HG03066 (cell line): ENCODE data around the gene ADCY3.
"Not testable (repeated sequence)": the region's sequence is repeated elsewhere in the genome, so short reads cannot be mapped to it uniquely, and the experiment has no call there.

ENCODE experiments used
- ATAC-seq: cut with Tn5 transposase; IDR thresholded peaks from one replicate; pipeline ENCODE4 v1.9.1; 2021; ENCODE audit warnings: low read depth; ENCODE audit not compliant: unreplicated experiment

ADCY3 gene

DNA sequence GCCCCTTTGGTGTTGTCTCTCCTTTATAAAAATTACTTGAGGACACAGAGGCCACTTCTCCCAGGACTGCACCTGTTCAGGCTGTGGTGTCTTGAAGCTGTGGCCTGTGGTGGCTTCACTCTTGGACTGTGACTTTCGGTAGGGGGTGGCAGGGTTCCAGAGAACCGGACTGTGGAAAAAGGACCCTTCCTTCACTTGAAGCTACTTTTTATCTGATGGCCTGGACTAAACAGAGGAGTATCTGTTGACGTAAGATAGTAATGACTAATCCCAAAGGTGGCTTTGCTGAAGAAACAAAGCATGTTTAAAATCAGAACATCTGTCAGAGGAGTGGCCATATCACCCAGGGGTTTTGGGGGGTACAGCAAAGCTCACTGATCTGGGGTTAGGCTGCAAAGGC lies 66.0 kb downstream of the ADCY3 start:
- no peak for ATAC-seq

DNA sequence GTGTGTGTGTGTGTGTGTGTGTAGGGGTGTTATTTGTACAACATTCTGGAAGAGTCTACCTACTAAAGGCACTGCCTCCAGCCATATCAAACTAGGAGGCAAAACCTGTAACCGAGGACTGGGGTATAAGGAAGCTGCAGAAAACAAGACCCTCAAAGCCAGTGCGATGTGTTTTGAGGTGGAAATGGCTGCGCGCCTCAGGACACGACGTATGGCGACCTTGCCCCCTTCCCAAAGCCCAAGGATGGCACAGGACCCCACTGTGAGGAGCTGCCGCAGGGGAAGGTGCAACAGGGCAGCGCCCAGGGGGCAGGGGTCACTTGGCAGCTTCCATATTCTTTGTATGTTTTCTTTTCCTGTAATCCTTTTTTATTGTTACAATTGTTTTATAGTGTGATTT lies 67.0 kb downstream of the ADCY3 start:
- ATAC-seq, result no peak

DNA sequence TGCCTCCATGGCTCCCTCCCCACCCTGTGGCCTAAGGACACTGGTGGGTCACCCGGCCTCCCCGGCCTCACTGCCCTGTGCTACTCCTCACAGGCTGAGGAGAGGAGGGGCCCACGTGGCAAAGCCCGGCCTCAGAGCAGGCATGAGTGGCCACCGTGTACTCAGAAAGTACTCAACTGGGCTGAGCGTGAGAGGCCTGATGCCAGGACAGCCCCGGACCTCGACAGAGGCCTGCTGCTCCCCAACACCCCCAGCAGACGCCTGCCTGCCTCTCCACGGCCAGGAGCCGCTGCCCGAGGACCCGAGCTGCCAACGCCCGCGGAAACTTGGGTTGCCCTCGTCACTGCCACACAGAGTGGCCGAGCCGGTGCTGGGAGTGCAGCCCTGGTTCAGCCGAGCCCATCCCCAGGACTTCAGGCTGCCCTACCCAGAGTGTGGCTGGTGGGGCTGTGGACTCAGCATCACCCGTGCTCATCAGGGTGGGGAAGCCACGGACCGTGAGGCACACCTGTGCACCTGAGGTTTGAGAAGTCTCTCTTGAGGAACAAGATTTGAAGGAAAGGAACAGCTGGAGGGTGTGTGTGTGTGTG lies 67.5 kb downstream of the ADCY3 start:
- no peak for ATAC-seq

DNA sequence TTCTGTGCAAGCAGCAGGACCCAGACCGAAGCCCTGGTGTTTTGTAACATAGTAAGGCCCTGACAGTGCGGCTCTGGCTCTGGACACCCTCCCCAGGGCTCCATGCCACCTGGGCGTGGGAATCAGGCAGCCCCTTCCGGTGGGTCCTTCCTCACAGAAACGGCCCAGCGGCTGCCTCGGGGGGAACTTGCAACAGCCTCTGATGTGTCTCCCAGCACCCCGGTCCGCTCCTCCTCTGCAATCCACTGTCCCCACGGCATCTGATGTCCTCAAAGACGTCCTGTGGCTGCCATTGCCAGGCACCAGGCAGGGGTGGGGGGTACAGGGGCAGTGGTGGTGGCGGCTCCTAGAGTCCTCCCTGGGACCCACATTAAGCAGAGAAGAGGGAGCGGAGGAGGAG lies 68.0 kb downstream of the ADCY3 start:
- no peak for ATAC-seq

DNA sequence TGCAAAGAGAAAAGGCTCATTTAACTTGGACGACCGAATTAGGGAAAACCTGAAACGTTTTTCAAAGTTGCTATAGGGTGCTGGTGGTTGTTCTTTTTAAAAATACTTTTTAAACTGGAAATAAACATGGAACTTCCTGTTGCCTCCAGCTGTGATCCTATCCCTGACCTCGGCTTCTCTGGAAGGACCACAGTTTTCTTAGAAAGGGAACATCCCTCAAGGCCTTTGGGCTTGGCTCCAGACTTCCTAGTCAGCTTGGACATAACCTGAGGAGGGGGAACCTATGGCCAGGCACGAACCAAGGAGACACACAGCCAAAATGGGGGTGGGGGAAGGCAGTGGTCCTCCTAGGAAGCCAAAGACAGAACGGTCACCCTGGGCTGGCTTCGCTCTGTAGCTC lies 69.1 kb downstream of the ADCY3 start:
- no peak for ATAC-seq

DNA sequence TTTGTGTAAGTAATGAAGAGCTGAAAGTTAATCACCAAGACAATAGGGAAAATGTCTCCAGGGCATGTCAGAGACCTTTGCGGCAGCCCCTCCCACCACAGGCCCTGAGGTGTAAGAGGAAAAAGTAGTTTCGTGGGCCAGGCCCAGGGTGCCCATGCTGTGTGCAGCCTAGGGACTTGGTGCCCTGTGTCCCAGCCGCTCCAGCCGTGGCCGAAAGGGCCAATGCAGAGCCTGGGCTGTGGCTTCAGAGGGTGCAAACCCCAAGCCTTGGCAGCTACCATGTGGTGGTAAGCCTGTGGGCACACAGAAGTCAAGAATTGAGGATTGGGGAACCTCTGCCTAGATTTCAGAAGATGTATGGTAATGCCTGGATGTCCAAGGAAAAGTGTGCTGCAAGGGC lies 74.3 kb downstream of the ADCY3 start:
- ATAC-seq, result no peak

DNA sequence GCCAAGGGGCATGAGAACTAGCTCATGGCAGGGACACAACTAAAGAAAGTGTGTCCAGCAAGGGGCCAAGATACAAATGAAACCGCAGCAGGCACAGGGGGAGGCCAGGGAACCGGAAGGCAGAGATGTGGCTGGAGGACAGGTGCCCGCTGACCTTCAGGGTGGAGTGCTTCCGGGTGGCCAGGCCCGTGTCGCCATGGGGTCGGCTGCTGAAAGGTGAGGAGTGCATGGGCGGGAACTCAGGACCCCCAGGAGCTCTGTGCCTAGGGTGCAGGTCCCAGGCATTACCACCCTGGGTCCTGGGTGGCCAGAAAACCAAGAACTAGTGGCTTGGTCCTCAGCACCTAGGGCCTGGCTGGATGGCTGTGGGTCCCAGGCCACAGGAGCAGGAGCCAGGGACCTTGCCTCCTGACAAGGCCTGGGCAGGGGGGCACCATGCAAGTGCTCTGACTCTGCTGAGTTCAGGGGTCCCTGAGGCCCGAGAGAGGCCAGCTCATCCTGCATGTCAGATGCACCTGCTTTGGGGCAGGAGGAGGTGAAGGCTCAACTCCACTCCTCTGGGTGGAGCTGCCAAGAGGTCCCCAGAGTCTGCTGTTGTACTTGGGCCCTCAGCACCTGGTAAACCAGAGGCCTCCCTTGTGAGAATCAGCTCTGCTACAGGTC lies 75.9 kb downstream of the ADCY3 start:
- ATAC-seq, result no peak

DNA sequence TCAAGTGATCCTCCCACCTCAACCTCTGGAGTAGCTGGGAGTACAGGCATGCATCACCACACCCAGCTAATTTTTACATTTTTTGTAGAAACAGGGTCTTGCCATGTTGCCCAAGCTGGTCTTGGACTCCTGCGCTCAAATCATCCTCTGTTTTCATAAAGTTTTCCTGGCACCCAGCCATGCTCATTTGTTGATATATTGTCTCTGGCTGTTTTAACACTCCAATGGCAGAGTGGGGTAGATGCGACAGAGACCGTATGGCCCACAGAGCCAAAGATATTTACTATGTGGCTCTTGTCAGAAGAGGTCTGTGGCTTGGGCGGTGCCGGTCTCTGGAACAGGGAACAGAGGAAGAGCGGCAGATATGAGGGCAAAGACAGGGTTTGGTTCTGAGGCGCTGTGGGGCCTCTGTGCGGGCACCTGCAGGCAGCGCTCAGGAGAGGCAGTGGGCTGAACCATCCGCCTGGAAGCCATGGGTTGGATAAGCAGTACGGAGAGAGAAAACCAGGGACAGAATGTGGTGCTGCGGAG lies 76.6 kb downstream of the ADCY3 start:
- ATAC-seq, result no peak

DNA sequence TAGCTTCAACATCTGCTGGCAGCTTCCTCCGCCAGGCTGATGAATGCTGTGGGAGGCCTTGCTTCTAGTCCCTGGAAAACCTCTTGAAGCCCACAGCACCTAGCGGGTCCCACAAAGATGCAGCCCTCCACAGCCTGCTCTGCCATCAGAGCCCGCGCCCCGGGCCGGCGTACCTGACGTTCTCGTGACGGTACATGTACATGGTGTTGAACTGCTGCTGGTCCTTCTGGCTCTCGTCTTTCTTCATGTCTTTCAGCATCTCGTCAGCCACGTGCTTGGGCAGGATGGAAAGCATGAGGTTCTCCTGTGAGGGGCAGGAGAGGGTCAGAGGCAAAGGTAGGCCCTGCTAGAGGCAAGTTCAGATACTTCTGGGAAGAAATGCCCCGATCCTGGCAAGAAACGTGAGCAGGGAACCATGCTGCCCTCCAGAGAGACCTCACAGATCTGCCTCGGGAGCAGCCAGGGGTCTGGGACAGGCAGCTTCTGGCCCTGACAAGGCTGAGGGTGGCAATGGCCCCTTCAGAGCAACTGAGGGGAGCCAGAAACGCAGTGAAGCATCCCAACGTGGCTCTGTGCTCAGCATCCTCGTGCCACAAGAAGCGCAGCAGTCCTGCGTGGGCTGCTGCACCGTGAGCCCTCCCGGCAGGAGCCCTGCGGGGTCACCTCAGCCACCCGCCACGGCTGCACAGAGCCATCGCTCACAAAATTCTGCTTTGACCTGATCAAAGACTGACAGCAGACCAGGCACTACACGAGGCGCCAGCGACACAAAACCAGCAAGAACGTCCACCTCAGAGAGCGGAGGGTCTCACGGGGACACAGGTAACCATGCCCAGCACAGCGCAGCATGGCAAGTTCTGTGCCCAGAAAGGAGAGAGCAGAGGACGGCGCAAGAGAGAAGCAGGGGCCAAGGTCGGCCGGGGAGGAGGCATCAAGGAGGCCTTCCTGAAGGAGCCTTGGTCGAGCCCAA lies 77.7 kb downstream of the ADCY3 start:
- no peak for ATAC-seq

DNA sequence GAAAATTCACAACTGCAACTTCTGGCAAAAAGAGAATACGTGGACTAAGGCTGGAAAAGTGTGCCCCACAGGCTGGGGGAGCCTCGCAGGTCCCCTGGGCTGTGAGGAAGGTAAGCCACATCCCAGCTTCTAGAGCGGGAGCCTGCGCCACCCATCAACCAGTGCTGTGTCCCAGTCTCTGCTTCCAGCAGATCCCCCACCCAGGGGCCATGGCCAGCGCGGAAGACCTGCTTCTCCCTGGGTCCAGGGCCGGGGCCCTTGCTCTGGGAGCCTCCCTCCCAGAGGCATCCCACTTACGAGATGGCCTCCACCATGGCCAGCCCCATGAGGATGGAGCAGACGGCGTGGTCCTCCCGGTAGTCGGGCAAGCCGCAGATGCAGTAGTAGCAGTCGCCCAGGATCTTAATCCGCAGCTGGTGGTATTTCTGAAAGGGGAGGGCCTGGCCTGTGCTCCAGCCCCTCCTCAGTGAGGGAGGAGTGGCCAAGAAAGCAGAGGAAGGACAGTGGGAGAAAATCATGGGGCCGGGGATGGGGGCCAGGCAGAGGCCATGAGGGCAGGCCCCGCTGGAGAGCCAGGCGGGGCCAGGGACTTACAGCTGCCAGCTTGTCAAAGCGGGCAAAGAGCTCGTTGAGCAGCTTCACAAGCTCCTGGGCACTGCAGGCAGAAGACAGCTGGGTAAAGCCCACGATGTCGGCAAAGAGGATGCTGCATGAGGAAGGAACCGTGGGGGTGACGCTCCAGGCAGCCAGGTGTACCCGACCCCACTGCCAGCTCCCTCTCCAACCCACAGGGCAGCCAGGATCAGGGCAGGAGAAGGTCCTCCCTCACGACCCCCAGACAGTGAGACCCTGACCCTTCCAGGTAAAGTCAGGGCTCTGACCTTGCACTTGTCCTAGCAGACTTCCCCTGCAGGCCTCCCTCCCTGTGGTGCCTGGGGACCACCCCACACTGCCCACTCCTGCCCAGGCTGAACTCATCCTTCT lies 78.8 kb downstream of the ADCY3 start:
- no peak for ATAC-seq

DNA sequence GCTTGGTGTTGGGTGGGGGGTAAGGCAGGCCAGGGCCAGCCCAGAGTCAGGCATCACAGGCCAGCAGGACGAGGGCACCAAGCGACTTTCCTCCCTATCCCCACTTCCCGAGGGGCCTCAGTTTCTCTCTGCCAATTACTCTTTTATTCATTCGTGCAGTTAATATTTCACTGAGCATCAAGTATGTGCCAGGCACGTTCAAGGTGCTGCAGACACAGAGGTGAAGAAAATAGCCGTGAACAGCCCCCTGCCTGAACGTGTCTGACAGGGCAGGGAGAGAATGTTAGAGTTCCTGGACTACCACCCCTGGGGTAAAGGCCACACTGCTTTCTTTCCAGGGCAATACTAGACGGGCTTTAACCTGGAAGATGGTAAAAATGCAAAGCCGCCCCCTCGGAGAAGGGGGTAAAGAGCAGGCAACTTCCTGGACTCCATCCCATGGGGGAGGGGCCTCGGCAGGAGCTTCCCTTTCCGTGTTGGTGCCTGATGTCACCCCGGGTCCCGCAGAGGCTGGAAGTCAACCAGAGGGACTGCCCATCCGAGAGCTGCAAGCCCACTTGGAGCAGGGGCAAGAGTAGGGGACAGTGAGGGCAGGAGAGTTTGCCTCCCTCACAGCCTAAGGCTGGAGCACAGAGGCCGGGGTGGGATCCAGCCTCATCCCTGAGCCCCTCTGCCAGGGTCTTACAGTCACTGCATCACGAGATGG lies 79.7 kb downstream of the ADCY3 start:
- ATAC-seq, result no peak

DNA sequence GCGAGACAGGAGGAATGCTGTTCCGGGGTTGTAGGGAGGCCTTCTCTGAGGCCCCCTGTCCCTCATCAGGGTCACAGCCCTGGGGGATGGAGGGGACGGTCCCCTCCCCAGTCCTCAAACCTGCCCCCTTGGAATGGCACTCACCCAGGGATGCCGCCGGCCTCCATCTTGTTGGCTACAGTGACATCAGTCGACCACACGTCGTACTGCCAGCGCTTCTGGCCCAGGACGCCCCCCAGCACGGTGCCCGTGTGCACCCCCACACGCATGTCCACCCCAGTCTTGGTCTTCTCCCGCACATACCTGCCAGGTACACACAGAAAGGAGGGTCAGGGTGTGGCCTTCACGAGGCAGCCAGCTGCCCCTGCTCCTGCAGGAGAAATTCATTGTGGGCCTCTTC lies 80.3 kb downstream of the ADCY3 start:
- no peak for ATAC-seq

DNA sequence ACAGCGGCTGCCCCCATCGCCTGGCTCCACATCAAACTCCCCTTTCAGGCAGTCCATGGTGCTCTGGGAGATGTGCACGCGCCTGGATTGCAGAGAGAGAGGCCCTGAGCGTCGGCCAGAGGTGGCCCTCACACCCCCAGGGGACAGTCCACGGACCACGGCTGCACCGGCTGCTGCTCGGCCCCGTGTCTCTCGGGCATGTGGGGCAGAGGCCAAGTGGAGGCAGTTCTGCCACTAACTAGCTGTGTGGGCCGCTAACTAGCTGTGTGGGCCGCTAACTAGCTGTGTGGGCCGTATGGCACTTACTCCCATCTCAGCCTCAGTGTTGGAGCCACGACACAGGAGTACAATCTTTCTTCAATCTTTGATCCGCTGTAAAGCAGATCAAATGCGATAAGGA lies 81.5 kb downstream of the ADCY3 start:
- no peak for ATAC-seq

DNA sequence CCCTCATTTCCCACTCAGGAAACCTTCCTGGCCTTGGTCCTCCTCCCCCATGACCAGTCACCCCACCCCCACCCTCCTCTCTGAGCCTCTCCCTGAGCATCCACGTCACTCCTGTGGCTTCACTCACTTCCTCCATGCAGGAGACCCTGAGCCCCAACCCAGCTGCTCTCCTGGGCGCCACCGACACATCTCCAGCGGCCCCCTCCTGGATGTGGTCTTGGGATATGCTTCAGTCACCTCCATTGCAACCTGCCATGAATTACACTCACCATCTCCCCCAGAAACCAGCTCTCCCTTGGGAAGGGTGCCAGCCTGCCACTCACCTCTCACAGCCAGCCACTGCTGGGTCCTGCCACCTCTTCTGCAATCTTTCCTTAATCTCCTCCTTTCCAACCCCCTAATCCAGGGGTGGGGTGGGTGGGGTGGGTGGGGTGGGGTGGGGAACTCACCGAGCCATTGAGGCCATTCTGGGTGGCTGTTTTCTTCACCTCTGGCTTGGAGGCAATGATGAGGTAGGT lies 82.0 kb downstream of the ADCY3 start:
- ATAC-seq, result no peak

DNA sequence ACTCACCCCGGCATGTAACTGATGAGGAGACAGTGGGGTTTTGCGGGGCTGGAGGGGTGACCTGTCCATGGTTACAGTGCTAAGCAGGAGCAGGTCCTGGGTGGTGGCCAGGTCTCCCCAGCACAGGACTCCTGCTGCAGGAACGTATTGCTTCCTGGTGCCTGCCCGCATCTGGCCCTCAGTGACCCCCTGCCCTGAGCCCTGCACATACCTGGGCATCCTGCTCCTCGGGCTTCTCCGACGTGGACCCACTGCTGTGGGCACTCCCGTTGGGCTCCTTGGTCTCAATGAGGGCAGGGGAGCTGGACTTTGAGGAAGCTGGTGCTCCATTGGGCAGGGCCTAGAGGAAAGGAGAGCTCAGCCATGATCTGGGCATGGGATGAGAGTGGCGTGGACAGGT lies 83.3 kb downstream of the ADCY3 start:
- no peak for ATAC-seq

DNA sequence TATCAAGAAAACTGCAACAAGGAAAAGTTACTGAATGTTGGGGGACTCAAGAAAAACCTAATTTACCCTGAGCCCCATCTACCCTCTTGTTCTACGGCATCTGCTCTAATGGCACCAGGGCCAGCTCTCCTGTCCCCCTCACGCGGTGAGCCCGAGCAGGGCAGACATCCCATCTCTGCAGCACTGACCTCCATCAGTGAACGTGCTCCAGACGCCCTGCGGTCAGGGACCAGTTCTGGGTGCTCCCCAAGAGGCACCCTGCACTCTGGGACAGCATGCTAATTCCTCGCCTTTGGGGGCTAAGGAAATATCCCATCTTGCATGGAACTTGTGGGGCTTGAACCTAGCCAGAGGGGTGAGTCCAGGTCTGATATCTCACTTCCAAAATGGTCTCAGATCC lies 83.8 kb downstream of the ADCY3 start:
- no peak for ATAC-seq

DNA sequence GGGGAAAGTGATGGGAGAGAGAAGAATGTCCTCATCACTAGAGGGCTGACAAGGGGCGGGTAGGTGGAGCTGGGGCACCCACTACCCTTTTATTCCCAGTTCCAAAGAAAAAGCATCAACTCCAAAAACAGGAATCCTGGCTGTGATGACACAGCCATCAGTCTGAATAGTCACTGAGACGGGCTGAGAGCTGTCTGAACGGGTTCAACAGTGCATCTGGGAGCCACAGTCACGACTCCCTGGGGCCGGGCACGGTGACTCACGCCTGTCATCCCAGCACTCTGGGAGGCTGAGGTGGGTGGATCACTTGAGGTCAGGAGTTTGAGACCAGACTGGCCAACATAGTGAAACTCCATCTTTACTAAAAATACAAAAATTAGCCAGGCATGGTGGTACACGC lies 84.6 kb downstream of the ADCY3 start:
- ATAC-seq, result not testable (repeated sequence)

DNA sequence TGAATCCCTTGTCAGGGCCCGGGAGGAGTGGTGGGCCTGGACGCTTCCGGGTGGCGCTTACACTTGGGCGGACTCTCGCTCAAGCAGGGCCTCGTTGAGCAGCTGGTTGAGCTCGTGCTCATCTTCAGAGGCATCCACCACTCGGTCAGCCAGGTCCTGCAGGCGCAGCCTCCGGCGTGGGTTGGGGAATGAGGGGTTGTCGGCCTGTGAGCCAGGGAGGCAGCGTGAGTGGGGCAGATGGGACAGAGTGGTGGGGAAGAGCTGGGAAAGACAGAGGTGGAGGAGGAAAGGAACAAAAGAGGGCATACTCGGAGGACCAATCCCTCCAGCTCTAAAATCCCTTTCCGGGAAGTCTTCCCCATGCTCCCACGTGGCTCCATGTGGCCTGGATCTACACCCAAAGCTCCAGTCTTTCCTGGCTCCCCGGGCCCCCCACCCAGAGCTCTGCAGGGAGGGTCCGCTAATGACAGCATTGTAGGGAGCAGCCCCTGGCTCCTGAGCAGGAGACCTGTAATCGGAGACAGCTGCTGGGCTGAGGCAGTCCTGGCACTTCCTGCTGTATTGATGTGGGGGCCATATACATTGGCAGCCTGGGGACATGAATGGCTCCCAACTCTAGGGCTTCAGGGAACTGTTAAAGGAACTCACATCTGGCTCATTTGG lies 85.2 kb downstream of the ADCY3 start:
- ATAC-seq, result no peak
